Iris pigment epithelial cell (primary cell): Measurements from ENCODE around the gene TPBGL.
"Not testable (repeated sequence)": the region's sequence is repeated elsewhere in the genome, so short reads cannot be mapped to it uniquely, and the experiment has no call there.

ENCODE experiments used
- DNase-seq: peaks from one replicate; pipeline ENCODE4 v3.0.0-alpha.2; 2011; ENCODE audit warnings: low read depth

Gene TPBGL

GRCh38 chr11:75272821-75273301 is 32.3 kb downstream of the TPBGL start:
- no peak for DNase-seq

DNA sequence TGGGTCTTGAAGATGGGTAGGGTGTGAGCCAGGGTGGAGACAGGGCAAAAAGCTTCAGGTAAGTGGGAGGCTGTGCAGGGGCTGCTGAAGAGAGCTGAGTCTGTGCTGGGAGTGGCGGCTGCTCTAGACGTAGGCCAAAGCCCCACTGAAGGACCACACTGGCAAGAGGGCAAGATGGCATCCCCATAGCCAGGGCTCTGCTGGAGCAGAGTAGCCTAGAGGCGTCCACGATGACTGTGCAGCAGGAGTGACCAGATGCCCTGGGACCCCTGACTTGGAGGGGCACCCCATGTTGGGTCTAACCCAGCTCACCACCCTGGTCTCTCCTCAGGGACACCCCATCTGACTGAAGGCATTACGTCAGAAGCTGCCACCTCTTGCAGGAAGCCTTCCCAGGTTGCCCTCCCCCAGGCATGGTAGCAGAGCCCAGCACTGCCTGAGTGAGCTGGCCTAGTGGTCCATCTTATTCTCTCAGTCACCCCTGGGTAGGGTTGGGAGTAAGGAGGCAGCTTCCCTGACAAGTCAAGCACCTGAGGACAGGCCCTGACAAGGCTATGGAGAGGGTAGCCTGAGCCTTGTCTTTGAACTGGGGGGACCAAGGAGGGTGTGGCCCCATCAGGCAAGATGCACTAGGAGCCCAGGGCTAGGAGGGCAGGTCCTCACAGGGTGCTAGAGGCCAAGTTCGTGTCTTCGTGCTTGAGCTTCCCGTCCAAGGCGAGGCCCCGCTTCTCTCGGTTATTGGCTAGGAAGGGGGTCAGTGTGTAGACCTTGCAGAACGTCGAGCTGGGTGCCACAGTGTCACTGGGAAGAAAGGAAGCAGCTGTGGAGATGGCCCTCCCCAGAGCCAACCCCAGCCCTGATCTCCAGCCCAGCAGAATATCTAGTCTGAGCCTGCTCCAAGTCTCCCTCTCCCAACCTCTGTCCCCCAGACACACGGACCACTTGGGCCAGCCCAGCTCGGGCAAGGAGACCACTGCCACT is 33.1 kb downstream of the TPBGL start:
- no peak for DNase-seq

DNA sequence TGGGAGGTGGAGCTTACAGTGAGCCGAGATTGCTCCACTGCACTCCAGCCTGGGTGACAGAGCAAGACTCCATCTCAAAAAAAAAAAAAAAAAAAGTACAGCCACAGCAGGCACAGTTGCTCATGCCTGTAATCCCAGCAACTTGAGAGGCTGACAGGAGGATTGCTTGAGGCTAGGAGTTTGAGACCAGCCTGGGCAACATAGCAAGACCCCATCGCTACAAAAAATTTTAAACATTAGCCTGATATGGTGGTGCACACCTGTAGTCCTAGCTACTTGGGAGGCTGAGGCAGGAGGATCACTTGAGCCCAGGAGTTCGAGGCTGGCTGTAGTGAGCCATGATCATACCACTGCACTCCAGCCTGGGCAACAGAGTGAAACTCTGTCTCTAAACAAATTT is 34.1 kb downstream of the TPBGL start:
- DNase-seq, result not testable (repeated sequence)

DNA sequence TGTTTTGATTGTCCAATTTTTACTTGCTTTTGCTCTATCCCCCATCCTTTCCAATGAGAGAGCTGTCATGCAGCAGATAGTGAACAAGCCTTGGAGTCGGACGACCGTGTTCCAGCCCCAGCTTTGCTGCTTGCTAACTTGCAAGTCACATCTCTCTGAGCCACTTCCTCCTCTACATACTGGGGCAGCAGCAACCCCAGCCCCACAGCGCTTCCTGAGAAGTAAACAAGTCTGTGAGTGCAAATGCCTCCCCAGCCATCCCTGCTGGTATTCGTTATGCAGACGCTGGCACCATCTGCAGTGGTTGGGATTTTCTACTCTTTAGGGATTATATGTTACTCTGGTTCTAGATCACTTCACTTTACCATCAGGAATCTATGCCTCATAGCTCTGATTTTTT is 35.0 kb downstream of the TPBGL start:
- DNase-seq, result peak; percentile 53

DNA sequence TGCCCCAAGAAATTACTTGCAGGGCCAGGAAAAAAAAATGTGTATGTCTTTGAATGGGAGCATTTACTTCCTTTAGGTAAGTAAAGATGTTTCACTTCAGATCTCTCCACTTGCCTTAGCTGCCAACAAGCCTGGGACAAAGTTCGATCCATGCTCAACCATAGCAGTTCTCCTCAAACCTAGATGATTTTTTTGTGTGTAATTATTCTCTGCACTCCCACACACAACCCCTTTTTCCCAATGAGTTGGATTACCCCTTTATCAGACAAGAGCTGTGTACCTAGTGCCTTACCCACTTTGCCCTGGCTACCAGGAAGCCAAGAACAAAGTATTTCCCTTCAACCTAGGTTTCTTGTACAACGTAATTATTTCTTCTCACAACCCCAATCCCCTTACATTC is 35.6 kb downstream of the TPBGL start:
- no peak for DNase-seq

DNA sequence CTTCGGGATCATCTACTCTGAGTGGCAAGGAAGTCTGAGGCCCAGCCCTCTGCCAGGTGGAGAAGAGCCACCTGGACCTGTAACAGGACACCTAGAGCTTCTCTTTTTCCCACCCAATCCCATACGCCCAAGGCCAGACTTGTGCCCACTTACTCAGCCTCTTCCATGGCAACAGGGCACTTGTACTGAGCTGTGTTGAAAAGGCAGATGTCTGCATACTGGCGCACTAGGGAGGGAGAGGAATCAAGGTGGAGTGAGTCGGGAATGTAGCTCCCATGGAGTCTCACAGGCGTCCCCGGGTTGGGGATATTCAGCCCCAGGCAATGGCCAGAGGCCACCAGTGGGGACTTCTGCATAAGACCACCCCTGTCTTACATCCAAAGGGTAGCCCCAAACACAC is 36.1 kb downstream of the TPBGL start:
- no peak for DNase-seq

DNA sequence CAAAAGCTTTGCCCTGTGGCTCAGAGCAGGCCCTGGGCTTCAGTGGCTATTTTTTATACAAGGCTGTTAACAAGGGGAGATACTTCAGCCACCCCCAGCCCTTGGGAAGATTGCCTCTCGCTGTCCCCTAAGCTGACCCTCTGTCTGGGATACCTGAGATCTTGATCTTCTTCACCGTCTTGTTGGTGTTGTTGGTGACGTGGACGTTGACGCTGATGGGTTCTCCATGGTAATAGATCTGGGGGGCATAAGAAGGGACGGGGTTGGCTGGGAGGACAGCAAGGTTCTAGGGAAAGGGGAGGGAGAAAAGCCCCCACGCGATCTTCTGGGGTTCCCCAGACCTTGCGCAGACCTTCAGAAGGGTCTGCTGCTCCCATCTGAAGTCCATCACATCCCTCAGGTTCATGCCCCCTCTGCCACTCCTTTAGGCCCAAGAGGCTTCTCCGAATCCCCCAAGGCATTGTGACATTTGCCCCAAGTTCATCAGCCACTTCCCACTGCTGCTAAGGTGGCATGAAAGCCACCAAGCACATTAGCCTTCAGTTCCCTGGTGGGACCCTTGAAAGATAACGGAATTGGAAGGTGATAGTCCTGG is 36.7 kb downstream of the TPBGL start:
- no peak for DNase-seq

DNA sequence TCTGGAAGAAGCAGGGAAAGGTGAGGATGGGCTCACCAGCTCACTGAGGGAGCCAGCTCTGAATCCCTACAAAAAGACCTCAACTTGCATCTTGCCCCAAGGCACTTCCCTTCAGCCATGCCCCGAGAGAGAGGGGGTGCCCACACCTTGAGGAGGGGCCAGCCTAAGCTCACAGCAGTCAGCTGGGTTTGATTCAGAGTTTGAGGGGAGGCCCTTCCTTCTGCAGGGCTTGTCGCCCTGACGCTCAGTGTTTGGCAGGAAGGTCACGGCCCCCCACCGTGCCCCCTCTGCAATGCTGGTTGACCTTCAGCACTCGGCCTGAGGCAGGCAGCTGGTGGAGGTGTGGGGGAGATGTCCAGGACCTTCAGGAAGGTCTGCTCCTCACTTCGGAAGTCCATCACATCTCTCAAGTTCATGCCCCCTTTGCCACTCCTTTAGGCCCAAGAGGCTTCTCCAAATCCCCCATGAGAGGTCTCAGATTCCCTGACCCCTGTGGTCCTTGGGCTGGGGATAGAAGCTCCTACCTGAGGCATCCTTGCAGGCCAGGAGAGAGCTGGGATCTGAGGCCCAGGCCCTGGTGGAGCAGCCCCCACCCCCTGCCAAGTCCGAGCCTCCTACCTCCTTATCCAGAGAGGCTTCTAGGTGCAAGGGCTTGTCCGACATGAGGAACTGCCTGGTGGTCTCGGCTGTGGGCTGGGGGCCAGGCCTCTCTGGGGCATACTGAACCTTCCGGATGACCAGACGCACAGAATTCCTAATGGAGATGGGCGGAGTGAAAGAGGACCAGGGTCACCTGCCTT is 37.6 kb downstream of the TPBGL start:
- no peak for DNase-seq

DNA sequence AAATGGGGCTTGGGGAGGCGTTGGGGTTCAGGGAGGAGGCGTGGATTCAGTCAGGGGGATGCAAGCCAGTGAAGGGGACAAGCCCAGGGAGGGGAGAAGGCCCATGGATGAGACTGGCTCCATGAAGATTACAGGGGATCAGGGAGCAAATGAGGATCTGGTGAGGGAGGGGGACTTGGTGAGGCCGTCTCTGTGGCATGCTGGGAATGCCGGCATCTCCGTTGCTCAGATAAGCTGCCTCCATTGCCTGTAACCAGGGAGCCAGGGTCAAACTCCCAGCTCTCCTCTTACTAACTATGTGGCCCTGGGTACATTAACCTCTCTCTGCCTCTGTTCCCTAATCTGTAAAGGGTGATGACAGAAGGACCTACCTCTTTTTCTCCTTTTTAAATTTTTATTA is 38.7 kb downstream of the TPBGL start:
- DNase-seq, result peak; percentile 29

DNA sequence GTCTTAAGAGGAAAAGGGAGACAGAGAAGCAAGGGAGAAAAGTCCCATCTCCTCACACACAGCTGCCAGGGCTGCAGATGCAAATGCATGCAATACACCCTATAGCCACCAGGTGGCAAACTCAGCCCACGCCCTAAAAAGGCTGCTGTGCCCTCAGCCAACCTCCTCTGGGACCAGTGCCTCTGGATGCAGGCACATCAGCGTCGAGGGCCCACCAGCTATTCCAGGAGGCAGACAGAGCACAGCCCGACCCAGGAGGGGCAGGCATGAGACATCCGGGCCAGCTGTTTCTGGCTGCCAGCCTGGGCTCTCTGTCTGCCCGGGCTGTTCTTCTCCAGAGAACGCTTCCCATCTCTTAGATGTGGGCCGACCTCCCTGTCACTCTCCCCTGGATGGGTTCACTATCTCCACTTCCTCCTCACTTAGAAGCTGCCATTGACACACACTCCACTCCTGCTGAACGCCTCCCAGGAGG is 39.7 kb downstream of the TPBGL start:
- DNase-seq, result peak; percentile 59

DNA sequence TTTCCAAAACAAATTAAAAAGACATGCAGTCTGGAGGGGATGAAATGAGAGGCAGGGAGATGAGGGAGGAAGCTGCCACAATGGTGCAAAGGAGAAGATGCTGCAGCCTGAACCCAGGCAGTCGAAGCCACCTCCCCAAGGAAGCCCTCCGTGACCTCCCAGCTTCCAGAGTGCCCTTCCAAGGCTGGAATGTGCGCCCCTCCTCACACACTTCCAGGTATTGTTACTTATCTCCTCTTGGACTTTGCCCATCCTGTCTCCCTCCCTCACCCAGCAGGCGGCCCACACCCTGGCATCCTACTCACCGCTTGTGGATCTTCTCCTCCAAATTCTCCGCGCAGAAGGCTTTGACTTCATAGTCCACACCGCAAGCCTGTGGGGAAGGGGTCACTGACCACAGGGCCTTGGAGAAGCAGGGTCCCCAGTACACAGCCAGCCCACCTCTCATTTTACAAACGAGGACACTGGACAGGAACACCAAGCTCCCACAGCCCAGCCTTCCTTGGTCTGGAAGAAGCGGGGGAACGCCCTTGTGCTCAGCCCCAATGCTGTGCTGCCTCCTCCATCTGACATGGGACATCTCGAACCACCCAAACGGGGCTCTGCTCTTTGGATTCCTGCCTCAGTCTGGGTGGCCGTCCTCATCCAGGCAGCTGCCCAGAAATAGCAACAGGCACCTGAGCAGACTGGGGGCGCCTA is 40.3 kb downstream of the TPBGL start:
- DNase-seq, result no peak

DNA sequence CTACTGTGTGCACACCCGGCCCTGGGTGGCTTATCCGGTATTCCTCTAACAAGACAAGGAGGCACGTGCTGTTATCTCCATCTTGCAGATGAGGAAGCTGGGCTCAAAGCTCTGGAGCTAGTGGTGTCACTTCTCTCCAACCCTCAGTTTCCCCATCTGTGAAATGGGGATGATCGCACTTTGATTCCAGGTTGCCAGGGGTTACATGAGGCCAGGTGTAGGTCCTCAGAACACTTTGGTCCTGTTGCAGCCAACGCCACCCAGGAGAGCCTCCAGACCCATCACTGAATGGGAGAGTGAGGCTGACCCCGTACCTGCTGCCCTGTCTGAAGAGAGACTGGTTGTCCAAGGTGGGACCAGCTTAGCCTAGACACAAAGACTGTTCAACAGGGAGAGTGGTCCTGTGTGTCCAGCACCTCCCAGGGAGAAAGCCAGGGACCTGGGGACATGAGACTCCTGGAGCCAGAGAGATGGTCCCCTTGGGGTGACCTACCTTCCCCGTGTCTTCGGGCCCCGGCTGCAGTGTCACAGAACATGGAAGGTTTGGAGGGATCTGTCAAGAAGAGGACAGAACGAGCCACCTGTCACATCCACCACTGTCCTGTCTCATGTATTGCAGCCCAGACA is 41.0 kb downstream of the TPBGL start:
- no peak for DNase-seq

DNA sequence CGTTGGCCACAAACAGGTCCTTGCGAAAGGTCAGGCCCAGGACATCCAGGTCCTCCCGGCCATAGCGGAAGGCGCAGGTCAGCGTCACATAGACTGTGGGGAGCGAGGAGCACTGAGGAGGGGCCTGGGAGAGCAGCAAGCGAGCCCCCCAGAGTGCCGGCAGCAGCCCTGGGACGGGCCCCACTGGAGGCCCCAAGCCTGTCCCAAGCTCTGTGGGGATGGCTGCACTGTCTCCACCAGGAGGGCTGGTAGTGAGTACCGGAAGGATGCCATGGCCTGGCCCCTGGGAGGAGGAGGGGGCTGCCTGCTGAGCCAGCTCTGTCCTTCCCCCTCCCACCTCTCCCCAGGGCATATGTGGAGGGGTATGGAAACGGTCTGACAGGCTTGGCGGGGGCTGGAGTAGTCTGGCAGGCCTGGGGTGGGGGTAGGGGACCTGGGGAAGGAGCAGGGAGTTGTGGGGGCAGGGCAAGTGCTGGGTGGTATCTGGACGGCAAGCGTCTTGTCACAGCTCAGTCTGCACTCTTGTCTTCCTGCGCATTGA is 42.9 kb downstream of the TPBGL start:
- no peak for DNase-seq

- DNase-seq, result no peak
Observed at GRCh38 chr11:75285776-75286360, 45.3 kb downstream of the TPBGL start.

DNA sequence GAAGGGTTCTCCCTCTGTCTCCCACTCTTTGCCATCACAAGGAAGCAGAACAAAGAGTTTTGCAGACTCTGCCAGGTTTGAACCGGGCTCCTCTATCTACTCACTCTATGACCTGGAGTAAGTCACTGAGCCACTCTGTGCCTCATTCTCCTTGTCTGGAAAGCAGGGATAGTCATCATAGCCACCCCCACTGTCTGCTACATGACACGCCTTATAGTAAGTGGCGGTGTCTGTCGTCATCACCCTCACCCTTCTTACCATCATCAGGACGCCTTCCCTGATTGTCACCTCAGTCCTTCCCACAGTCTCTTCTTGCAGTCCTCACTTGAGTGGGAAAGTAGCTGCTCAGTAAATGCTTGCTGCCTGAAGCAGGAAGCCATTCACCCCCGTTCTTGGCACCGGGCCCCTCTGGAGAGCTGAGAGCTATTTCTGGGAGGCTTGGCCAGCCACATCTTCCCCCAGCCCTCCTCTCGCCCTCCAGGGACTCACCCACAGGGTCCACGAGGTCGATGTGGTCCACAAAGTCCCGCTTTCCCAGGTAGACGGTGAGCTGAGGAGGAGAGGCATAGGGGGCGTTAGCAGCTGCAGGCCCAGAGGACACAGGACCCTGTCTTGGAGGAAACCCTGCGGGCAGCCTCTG is 46.4 kb downstream of the TPBGL start:
- peak; percentile 15 for DNase-seq

GRCh38 chr11:75287579-75287978 is 47.0 kb downstream of the TPBGL start:
- DNase-seq, result no peak

- DNase-seq, result no peak
Observed at GRCh38 chr11:75289511-75289760, 48.9 kb downstream of the TPBGL start.

- no peak for DNase-seq
Observed at GRCh38 chr11:75289919-75290318, 49.3 kb downstream of the TPBGL start.

DNA sequence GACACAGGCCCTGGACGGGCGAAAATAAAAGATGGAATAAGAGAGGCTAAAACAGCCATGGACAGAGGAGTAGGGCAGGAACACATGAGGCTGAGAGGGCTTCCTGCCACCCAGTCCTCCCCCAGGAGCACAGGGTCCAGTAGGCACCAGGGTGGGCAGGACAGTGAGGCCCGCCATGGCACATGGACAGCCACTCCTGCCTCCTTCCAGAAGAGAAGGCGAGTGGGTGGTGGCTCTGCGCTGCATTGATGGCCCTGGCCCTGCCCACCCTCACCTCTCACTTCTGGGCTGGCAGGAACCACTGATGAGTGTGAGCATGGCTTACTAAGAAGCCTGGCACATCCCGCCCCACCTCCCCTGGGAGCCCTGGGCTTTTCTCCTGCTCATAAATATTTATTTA is 51.2 kb downstream of the TPBGL start:
- DNase-seq, result no peak

DNA sequence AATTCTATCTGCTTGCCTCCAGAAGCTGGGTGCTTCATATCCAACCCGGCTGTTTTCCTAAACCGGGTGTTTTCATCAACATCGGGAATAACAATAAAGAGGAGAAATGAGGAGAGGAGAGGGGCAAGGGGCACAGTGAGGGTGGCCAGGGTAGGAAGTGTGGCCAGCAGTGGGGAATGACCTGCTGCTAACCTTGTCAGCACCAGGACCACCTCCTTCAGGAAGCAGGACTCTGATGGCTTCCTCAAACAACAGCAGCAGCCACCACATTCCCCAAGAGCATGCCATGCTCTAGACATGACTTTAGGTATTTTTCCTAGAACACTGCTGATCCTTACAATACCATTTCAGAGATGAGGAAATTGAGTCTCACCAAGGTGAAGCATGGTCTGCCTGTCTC is 52.4 kb downstream of the TPBGL start:
- no peak for DNase-seq
